Fibroblast of skin of scalp (primary cell): ENCODE data around the gene LCE3A. TPM values are rescaled to one million over a fixed set of nuclear protein-coding genes. Genes with fewer than 3 reads are reported as not detected.
"Not testable (repeated sequence)": the region's sequence is repeated elsewhere in the genome, so short reads cannot be mapped to it uniquely, and the experiment has no call there.

Experiments used
- DNase-seq: peaks from one replicate; pipeline ENCODE4 v3.0.0-alpha.2; 2013
- polyA plus RNA-seq, 2 experiments: library from polyadenylated mRNA; unstranded; fragments of 120-200 nt; gene quantifications; one replicate each; pipeline ENCODE4 v1.2.1, GENCODE V29; 2013; ENCODE audit not compliant: insufficient read length in 2 of 2

The LCE3A gene, protein sequence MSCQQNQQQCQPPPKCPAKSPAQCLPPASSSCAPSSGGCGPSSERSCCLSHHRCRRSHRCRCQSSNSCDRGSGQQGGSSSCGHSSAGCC
- polyA plus RNA-seq (2013, experiment 1 of 2; ENCODE audit: insufficient read length) = not detected
- polyA plus RNA-seq (2013, experiment 2 of 2; ENCODE audit: insufficient read length) = not detected

DNA sequence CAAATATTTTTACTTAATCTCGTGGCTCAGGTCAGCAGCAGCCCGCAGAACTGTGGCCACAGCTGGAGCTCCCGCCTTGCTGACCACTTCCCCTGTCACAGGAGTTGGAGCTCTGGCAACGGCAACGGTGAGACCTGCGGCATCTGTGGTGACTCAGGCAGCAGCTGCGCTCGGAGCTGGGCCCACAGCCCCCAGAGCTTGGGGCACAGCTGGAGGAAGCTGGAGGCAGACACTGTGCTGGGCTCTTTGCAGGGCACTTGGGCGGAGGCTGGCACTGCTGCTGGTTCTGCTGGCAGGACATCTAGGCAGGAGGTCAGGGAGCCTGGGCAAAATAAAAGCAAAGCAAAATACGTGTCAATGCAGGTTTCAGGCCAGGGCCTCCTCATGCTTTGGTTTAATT lies at the start of gene LCE3A:
TSS of gene LCE3A (minus strand) at position 301 of the 400 bp plus-strand sequence. CDS start at position 301, 0 bp downstream.
- no peak for DNase-seq

- DNase-seq = no peak
Measured at GRCh38 chr1:152667648-152668047, 44.7 kb upstream of the LCE3A start.

- DNase-seq = not testable (repeated sequence)
Measured at GRCh38 chr1:152666171-152666570, 43.3 kb upstream of the LCE3A start.

GRCh38 chr1:152663098-152663497 lies 40.2 kb upstream of the LCE3A start, which contains the start of gene LCE2D:
TSS of gene LCE2D (plus strand) at chr1:152663380. CDS start at chr1:152664106, 726 bp downstream.
- no peak for DNase-seq

GRCh38 chr1:152658649-152659048 lies 35.7 kb upstream of the LCE3A start:
- no peak for DNase-seq

DNA sequence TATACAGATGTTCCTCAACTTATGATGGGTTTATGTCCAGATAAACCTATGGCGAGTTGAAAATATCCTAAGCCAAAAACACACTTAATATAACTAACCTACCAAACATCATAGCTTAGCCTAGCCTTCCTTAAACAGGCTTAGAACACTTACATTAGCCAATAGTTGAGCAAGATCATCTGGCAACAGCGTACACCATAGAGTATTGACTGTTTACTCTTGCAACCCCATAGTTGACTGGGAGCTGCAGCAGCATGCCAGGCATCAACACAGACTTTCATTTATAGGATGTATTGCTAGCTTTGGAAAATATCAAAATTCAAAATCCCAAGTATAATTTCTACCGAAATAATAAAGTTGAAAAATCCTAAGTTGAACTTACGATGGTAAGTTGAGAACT lies 34.8 kb upstream of the LCE3A start:
- DNase-seq = no peak

DNA sequence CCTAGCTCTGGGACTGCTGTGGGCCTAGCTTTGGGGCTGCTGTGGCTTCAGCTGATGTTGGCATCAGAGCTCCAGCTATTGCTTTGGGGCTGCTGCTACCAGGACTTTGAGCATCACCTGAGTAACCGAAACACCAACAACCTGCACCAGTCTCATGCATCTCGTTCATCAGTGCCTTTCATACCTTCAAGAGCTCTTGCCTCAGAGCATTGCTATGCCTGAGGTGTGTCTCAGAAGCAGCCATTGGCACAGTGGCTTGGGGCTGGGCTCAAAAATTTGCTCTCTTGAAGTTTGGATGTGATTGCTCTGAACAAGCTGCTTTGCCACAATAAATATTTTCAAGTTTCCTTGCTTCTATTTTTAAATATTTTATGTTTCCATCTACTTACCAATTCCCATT lies 33.6 kb upstream of the LCE3A start:
- no peak for DNase-seq

- DNase-seq = peak; percentile 53
Measured at GRCh38 chr1:152654110-152654509, 31.2 kb upstream of the LCE3A start.

GRCh38 chr1:152646656-152647055 lies 23.8 kb upstream of the LCE3A start:
- DNase-seq = no peak

GRCh38 chr1:152645146-152645545 lies 22.2 kb upstream of the LCE3A start:
- DNase-seq = no peak

GRCh38 chr1:152643945-152644344 lies 21.0 kb upstream of the LCE3A start:
- DNase-seq = no peak

DNA sequence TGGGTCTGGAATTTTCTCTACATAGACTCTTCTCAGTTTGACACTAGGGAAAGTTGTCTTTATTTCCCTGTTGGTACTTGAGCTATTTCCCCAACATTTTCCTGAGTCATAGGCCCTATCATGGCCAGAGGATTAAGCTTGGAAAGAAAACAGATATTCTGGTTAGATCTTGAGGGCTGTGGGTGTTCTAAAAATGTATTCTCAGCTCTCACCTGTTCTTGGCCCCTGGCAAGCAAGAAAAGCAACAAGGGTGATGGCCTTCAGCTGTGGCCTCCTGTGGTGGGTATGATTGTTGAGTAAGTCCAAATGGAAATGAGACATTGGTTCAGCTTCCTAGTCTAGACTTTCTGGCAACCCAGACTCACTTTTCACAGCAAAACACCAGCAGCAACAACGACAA lies 17.4 kb upstream of the LCE3A start:
- DNase-seq = no peak

DNA sequence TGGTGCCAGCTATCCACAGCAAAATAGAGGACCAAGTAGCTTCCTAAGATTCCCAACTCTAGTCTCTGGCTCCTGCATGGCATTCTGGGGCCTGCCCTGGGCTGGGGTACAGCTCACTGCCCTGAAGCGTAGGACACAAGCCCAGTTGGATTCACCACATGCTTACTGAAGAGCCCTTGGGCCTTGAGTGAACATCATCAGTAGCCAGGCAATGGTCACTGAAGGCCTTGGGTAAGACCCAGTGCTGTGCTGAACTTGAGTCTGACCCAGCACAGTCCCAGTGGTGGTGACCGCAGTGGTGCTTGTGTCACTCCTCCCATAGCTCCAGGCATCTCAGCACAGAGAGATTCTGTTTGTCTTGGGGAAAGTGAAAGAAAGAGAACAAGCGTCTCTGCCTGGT lies 7.7 kb upstream of the LCE3A start:
- DNase-seq = no peak

DNA sequence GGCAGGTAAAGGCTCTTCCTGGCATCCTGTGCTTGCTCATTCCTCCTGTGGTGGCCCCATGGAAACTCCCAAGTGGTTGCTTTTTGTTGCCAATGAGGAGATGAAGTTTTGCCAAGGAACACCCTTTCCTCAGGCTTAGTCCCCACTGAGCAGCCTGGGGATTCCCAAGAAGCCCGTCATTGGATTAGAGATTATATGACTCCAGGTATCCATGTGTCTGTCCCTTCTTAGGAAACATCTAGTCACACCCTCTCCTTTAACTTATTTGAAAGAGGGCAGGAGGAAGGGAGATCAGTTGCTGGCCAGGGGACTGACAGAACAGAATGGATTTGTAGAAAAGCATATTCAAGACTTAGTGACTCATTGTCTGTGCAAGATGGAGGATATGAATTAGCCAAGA lies 3.8 kb upstream of the LCE3A start:
- no peak for DNase-seq

DNA sequence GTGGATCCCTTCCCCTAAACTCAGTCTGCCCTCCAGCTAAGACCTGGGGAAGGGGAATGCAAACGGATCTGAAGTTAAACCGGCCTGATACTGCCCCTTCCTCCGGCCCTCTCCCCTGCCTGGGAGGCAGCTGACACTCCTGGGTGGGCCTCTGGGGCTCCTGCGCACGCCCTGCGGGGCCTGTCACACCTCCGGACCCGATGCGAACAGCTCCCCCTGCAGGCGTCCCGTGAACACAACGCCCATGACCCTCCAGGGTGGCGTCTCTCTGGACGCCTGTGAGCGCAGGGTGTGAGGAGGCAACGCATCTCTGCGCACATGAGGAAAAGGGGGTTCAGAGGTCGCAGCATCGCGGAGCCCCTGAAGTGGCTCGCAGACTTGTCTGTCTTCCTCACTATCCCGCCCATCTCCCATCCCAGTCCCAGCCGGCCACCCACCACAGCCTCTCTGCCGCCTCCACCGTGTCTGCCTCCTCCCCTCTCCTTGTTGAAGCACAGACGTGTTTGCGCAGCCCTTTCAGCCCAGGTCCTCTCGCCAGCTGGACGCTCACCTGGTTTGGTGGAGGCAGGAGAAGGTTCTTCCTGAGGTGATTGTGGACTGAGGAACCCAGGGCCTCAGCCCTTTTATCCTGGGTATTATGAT lies 421 bp upstream of the LCE3A start:
- no peak for DNase-seq

DNA sequence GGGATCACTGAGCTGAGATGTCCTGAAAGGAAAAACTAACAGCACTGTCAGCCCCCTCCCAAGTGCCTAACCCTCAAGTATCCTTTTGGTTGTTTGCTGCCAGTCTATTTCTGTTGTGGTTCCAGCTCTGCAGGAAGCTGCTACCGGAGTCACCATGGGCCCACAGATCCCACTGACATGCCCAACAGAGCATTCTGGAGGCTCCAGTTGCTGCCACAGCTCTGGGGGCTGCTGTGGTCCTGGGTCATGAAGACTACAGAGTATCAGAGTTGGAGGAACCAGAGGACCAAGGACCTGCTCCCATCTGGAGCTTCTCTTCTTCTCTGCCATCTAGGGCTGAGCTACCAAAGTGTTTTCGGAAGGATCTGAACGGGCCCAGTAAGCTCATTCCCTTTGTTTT lies 910 bp downstream of the LCE3A start:
- no peak for DNase-seq

DNA sequence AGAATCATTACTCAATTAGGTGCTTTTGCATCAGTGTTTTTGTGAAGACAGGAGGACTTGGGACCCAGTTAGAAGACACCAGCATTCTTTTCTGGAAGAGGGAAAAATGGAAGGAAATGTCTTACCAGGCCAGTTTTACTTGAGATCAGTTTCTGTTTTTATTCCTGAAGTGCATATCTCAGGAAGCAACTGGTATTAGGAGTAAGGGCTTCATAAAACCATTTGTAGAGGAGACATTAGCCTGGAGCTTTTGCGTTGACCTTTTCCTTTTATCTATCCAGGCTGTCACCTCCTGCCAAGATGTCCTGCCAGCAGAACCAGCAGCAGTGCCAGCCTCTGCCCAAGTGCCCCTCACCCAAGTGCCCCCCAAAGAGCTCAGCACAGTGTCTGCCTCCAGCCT lies 9.4 kb downstream of the LCE3A start, which contains the start of gene LCE3B:
TSS of gene LCE3B (plus strand) at position 301 of the 400 bp plus-strand sequence. CDS start at position 301, 0 bp downstream.
- no peak for DNase-seq

- DNase-seq = no peak
Measured at GRCh38 chr1:152599934-152600333, 23.0 kb downstream of the LCE3A start, which contains the start of gene LCE3C. TSS of gene LCE3C (plus strand) at chr1:152600234. CDS start at chr1:152600732, 498 bp downstream.

GRCh38 chr1:152596986-152597385 lies 25.9 kb downstream of the LCE3A start:
- no peak for DNase-seq

DNA sequence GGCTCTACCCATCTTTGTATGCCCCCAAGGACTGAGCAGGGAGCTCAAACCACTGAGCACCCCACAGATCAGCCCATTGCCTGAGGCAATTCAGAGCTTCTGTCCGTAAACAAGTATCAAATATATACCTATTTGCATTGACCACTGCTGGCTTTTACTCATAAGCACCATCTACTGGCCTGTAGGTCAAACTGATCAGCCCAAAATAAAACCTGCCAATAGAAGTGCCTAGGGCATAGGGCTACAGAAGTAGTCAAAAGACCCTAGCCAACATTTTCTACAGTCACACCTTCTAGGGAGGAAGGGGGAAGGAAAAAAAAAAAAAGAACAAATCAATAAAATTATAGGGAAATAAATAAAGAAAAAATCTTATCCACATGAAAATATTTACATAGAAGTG lies 37.3 kb downstream of the LCE3A start:
- no peak for DNase-seq

DNA sequence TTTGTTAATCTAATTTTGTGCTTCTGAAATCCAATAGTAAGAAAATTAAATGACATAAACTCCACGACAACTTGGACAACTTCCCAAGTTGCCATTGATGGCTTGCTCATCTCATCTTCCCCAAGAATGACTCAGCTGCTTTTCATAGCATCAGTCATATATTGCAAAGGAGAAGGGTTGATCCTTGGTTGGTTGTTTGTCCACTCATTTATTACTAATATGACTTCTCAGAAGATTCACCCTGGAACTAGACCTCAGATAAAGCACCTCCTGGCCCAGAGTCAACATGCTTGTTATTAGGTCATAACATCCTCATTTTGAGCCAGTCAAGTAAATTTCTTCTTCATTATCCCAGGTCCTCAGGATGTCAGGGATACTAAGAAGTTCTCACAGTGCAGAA lies 40.3 kb downstream of the LCE3A start:
- no peak for DNase-seq

GRCh38 chr1:152580433-152580832 lies 42.5 kb downstream of the LCE3A start, which contains the start of gene LCE3D:
TSS of gene LCE3D (minus strand) at chr1:152580516. CDS start at chr1:152579936, 580 bp downstream.
- no peak for DNase-seq

GRCh38 chr1:152579526-152579925 lies 43.4 kb downstream of the LCE3A start:
- not testable (repeated sequence) for DNase-seq

GRCh38 chr1:152577168-152577567 lies 45.7 kb downstream of the LCE3A start:
- DNase-seq = no peak
